CD4-positive, CD25-positive, alpha-beta regulatory T cell (primary cell): ENCODE data around the gene PIK3AP1. TPM values are rescaled to one million over a fixed set of nuclear protein-coding genes. Genes with fewer than 3 reads are reported as not detected.
A peak's percentile ranks its signal among the peaks of the same experiment; 100 is the strongest.

Source experiments
- ATAC-seq, 2 donors: fragments of 150-1000 bp; cut with Tn5 transposase; one replicate each; pipeline ENCODE4 v1.10.0; 2021; ENCODE audit warnings: low read depth in 2 of 2, moderate number of reproducible peaks in 2 of 2, moderate library complexity in 1 of 2
- DNase-seq, 3 donors: peaks; one replicate each; pipeline versions ENCODE4 v3.0.0 to v3.0.0-alpha.2; 2012 to 2022; ENCODE audit warnings: mixed read lengths in 1 of 3
- H3K27ac ChIP-seq: one replicate; pipeline ENCODE4 v1.7.0; 2013; ENCODE audit warnings: mild to moderate bottlenecking, low read length; ENCODE audit not compliant: insufficient read depth, poor library complexity, severe bottlenecking
- H3K27me3 ChIP-seq: one replicate; pipeline ENCODE4 v1.7.0; 2013; ENCODE audit warnings: low read length; ENCODE audit not compliant: control insufficient read depth, insufficient read depth
- H3K36me3 ChIP-seq: one replicate; pipeline ENCODE4 v1.7.0; 2013; ENCODE audit warnings: mild to moderate bottlenecking, low read length, moderate library complexity; ENCODE audit not compliant: control insufficient read depth, insufficient read depth
- H3K4me1 ChIP-seq: 2 replicates; pipeline ENCODE4 v1.7.0; 2013; ENCODE audit warnings: mild to moderate bottlenecking, low read length; ENCODE audit not compliant: insufficient read depth, control insufficient read depth, poor library complexity, severe bottlenecking
- H3K4me3 ChIP-seq: one replicate; pipeline ENCODE4 v1.7.0; 2013; ENCODE audit warnings: low read depth, mild to moderate bottlenecking, low read length, moderate library complexity
- H3K9me3 ChIP-seq, 2 experiments: 1 replicate in 1 of 2; 2 replicates in 1 of 2; pipeline ENCODE4 v1.7.0; 2013; ENCODE audit warnings: low read length in 2 of 2, mild to moderate bottlenecking in 1 of 2, moderate library complexity in 1 of 2; ENCODE audit not compliant: control insufficient read depth in 2 of 2
- H3K27ac Mint-ChIP-seq, 3 donors: one replicate each; pipeline ENCODE4 v1.8.0; 2020 to 2022; ENCODE audit warnings: mild to moderate bottlenecking in 3 of 3, mixed read lengths in 3 of 3, moderate library complexity in 2 of 3
- H3K27me3 Mint-ChIP-seq: one replicate; pipeline ENCODE4 v1.8.0; 2022; ENCODE audit warnings: mild to moderate bottlenecking, mixed read lengths
- H3K36me3 Mint-ChIP-seq: one replicate; pipeline ENCODE4 v1.8.0; 2020; ENCODE audit warnings: mixed read lengths
- H3K4me1 Mint-ChIP-seq, 4 donors: one replicate each; pipeline ENCODE4 v1.8.0; 2020 to 2022; ENCODE audit warnings: mixed read lengths in 4 of 4, mild to moderate bottlenecking in 1 of 4
- H3K4me3 Mint-ChIP-seq, 4 donors: one replicate each; pipeline ENCODE4 v1.8.0; 2020 to 2022; ENCODE audit warnings: mild to moderate bottlenecking in 4 of 4, mixed read lengths in 4 of 4, moderate library complexity in 3 of 4
- H3K9me3 Mint-ChIP-seq, 7 donors: one replicate each; pipeline ENCODE4 v1.8.0; 2020 to 2022; ENCODE audit warnings: mixed read lengths in 7 of 7, mild to moderate bottlenecking in 3 of 7, moderate library complexity in 2 of 7
- polyA plus RNA-seq, 4 donors: library from polyadenylated mRNA; unstranded; fragments of 300-500 nt; fragmentation: Illumina TruSeq; gene quantifications; one replicate each; pipeline ENCODE4 v1.2.3, GENCODE V29; 2021
- total RNA-seq: library from RNA; stranded (reverse); gene quantifications from one replicate; pipeline ENCODE4 v1.2.3, GENCODE V29; 2022

PIK3AP1 gene
- total and polyA plus RNA-seq, 5 donors from 2014 or later: 0.92 to 3.5 (median 1.7) TPM

GRCh38 chr10:96610817-96611216 is 109.5 kb downstream of the PIK3AP1 start:
- peaks cover 4 to 10% (median 4%) of the 10 kb centered on the region in 4 donors for H3K4me1 Mint-ChIP-seq

GRCh38 chr10:96609510-96609909 is 110.8 kb downstream of the PIK3AP1 start:
- H3K4me3 ChIP-seq: no peak overlapping the region
- H3K4me3 Mint-ChIP-seq: no peak overlapping the region
- H3K4me1 ChIP-seq: peaks cover 7% of the 10 kb centered on the region
- no peaks in the 10 kb centered on the region for H3K36me3 ChIP-seq
- ATAC-seq (no peak), DNase-seq (no peak)
- H3K27me3 ChIP-seq: no peaks in the 10 kb centered on the region
- H3K36me3 Mint-ChIP-seq: no peaks in the 10 kb centered on the region
- H3K27ac Mint-ChIP-seq: no peak overlapping the region
- peaks cover 0 to 1% (median 0%) of the 10 kb centered on the region in 7 donors for H3K9me3 Mint-ChIP-seq
- H3K27ac ChIP-seq: no peak overlapping the region
- no peaks in the 10 kb centered on the region for H3K27me3 Mint-ChIP-seq
- no peaks in the 10 kb centered on the region for H3K9me3 ChIP-seq
- H3K4me1 Mint-ChIP-seq: peaks cover 4 to 10% (median 4%) of the 10 kb centered on the region in 4 donors

More at GRCh38 chr10:96610817-96611216, 109.5 kb downstream of the PIK3AP1 start:
- H3K4me3 Mint-ChIP-seq: no peak overlapping the region
- no peaks in the 10 kb centered on the region for H3K27me3 Mint-ChIP-seq
- peaks cover 6% of the 10 kb centered on the region for H3K36me3 Mint-ChIP-seq
- Histone ChIP-seq H3K27me3 (no peaks in the 10 kb centered on the region), H3K36me3 (no peaks in the 10 kb centered on the region), H3K4me1 (peaks cover 7% of the 10 kb centered on the region), H3K4me3 (no peak overlapping the region), H3K27ac (no peak overlapping the region), H3K9me3 (no peaks in the 10 kb centered on the region)
- ATAC-seq (peak in 1 of 2 donors; percentile 48), DNase-seq (peak in 1 of 3 donors; percentile 66)
- H3K9me3 Mint-ChIP-seq: peaks cover 0 to 1% (median 0%) of the 10 kb centered on the region in 7 donors
- peak overlapping the region in 2 of 3 donors; percentile 31 to 42 for H3K27ac Mint-ChIP-seq

DNA sequence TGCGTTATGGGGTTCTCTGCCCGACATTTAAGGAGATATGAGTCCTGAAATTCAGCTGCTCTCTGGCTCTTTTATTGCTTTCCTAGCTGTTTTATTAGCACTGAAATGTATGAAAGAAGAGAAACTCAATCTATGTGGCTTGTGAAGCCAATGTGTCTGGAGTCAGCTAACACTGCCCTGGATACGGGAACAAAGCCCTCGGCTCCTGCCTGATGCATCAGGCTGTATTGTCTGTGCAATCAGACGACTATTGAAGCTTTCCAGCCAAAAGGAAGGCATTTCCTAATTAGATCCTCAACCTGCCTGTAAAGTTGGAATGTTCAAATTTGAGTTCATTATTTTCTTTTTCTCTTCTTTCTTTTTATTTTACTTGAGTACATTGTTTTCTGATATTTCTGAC is 111.5 kb downstream of the PIK3AP1 start:
- Histone ChIP-seq H3K9me3 (no peaks in the 10 kb centered on the region), H3K4me3 (no peak overlapping the region), H3K27ac (no peak overlapping the region), H3K4me1 (peaks cover 7% of the 10 kb centered on the region), H3K36me3 (no peaks in the 10 kb centered on the region), H3K27me3 (no peaks in the 10 kb centered on the region)
- ATAC-seq (no peak), DNase-seq (no peak)
- Mint-ChIP-seq H3K27ac (no peak overlapping the region), H3K36me3 (no peaks in the 10 kb centered on the region), H3K9me3 (peaks cover 0 to 1% (median 0%) of the 10 kb centered on the region in 7 donors), H3K4me3 (no peak overlapping the region), H3K4me1 (peaks cover 4 to 10% (median 4%) of the 10 kb centered on the region in 4 donors), H3K27me3 (no peaks in the 10 kb centered on the region)

DNA sequence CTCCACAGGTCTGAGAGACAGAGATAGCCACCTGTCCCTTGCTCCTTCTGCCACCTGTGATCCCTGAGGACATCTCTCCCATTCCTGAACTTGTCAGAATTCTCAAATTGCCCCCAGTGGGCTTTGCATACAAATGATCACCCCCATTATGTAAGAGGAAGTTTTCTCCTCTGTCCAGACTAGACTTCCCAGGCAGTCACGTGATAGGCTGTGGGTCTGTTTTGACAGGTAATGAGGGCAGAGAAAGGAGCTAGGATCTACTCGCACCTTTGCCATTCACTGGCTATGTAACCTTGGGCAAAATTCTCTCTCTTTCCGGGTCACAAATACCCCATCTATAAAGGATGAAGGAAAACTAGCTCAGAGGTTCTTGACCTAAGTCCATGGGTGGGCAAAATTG is 112.1 kb downstream of the PIK3AP1 start:
- Mint-ChIP-seq H3K4me3 (no peak overlapping the region), H3K4me1 (peaks cover 4 to 10% (median 4%) of the 10 kb centered on the region in 4 donors), H3K27ac (no peak overlapping the region), H3K27me3 (no peaks in the 10 kb centered on the region), H3K9me3 (peaks cover 0 to 1% (median 0%) of the 10 kb centered on the region in 7 donors), H3K36me3 (no peaks in the 10 kb centered on the region)
- Histone ChIP-seq H3K4me3 (no peak overlapping the region), H3K27ac (no peak overlapping the region), H3K36me3 (no peaks in the 10 kb centered on the region), H3K4me1 (peaks cover 7% of the 10 kb centered on the region), H3K27me3 (no peaks in the 10 kb centered on the region), H3K9me3 (no peaks in the 10 kb centered on the region)
- no peak for DNase-seq
- no peak for ATAC-seq

GRCh38 chr10:96606946-96607345 is 113.4 kb downstream of the PIK3AP1 start:
- no peak overlapping the region for H3K4me3 ChIP-seq
- no peaks in the 10 kb centered on the region for H3K27me3 ChIP-seq
- H3K4me3 Mint-ChIP-seq: no peak overlapping the region
- no peak for ATAC-seq
- H3K27ac ChIP-seq: no peak overlapping the region
- H3K9me3 ChIP-seq: no peaks in the 10 kb centered on the region
- peaks cover 7% of the 10 kb centered on the region for H3K4me1 ChIP-seq
- no peaks in the 10 kb centered on the region for H3K27me3 Mint-ChIP-seq
- no peaks in the 10 kb centered on the region for H3K36me3 ChIP-seq
- H3K4me1 Mint-ChIP-seq: peaks cover 4 to 10% (median 4%) of the 10 kb centered on the region in 4 donors
- H3K27ac Mint-ChIP-seq: no peak overlapping the region
- H3K9me3 Mint-ChIP-seq: peaks cover 0 to 1% (median 0%) of the 10 kb centered on the region in 7 donors
- H3K36me3 Mint-ChIP-seq: no peaks in the 10 kb centered on the region
- no peak for DNase-seq

GRCh38 chr10:96606216-96606615 is 114.1 kb downstream of the PIK3AP1 start:
- H3K27me3 ChIP-seq: no peaks in the 10 kb centered on the region
- H3K36me3 Mint-ChIP-seq: no peaks in the 10 kb centered on the region
- H3K36me3 ChIP-seq: no peaks in the 10 kb centered on the region

DNA sequence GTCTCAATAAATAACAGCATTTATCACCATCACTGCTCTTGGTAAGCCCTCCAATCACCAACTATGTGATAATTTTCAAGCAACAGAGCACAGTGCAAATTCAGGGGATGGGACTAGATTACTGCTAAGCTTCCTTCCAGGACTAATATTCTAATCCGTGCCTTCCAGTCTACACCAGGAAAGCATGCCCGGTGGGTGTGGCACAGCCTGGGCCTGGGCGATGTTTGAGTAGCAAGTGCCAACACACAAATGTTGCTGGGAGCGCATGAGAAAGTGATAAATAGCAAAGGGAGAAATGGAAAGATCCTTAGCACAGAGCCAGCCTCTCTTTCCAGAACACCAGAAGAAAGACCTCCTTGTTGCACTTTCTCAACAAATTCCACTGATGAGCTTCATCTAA is 120.0 kb downstream of the PIK3AP1 start:
- Mint-ChIP-seq H3K4me1 (no peaks in the 10 kb centered on the region), H3K27me3 (peaks cover 6% of the 10 kb centered on the region), H3K9me3 (peaks cover 0 to 2% (median 0%) of the 10 kb centered on the region in 7 donors), H3K36me3 (peaks cover 6% of the 10 kb centered on the region), H3K4me3 (no peak overlapping the region), H3K27ac (no peak overlapping the region)
- Histone ChIP-seq H3K9me3 (no peaks in the 10 kb centered on the region), H3K4me1 (no peaks in the 10 kb centered on the region), H3K27me3 (no peaks in the 10 kb centered on the region), H3K27ac (no peak overlapping the region), H3K4me3 (no peak overlapping the region), H3K36me3 (no peaks in the 10 kb centered on the region)
- ATAC-seq (no peak), DNase-seq (no peak)

More at GRCh38 chr10:96606216-96606615, 114.1 kb downstream of the PIK3AP1 start:
- no peak overlapping the region for H3K27ac Mint-ChIP-seq
- ATAC-seq: no peak
- H3K4me3 Mint-ChIP-seq: no peak overlapping the region
- peaks cover 4 to 10% (median 4%) of the 10 kb centered on the region in 4 donors for H3K4me1 Mint-ChIP-seq
- Histone ChIP-seq H3K4me3 (no peak overlapping the region), H3K27ac (no peak overlapping the region), H3K9me3 (no peaks in the 10 kb centered on the region), H3K4me1 (peaks cover 7% of the 10 kb centered on the region)
- H3K27me3 Mint-ChIP-seq: no peaks in the 10 kb centered on the region
- DNase-seq: no peak
- H3K9me3 Mint-ChIP-seq: peaks cover 0 to 1% (median 0%) of the 10 kb centered on the region in 7 donors

DNA sequence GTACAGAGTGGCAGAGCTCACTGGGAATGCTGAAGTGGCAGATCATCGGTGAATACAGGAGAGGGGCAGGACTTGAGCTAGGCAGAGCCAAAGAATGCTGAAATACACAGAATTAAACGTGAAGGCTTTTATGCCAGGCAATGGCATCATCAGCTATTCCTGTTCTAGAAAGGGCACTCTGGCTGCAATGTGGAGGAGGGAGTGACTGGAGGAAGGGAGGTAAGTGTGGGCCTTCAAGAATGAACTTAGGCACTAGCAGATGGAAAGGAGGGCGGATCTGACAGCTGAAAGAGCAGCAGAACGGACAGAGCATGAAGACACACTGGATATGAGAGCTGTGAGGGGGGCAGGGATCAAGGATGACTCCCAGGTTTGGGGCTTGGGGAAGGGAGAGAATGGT is 121.5 kb downstream of the PIK3AP1 start:
- Mint-ChIP-seq H3K9me3 (peaks cover 0 to 2% (median 0%) of the 10 kb centered on the region in 7 donors), H3K4me1 (no peaks in the 10 kb centered on the region), H3K4me3 (no peak overlapping the region), H3K27me3 (peaks cover 6% of the 10 kb centered on the region), H3K27ac (no peak overlapping the region), H3K36me3 (peaks cover 6% of the 10 kb centered on the region)
- no peak overlapping the region for H3K27ac ChIP-seq
- H3K4me1 ChIP-seq: no peaks in the 10 kb centered on the region
- DNase-seq (no peak), ATAC-seq (no peak)
- no peak overlapping the region for H3K4me3 ChIP-seq
- no peaks in the 10 kb centered on the region for H3K9me3 ChIP-seq
- no peaks in the 10 kb centered on the region for H3K36me3 ChIP-seq
- H3K27me3 ChIP-seq: no peaks in the 10 kb centered on the region
